ENCODE data around the gene PLG. TPM values are rescaled to one million over a fixed set of nuclear protein-coding genes. Genes with fewer than 3 reads are reported as not detected.
"Not testable (repeated sequence)": the region's sequence is repeated elsewhere in the genome, so short reads cannot be mapped to it uniquely, and the experiment has no call there.

Gene PLG
- not detected in 2 replicates for total RNA-seq (2021)
- Bru-seq, nascent RNA = percentile 2 among the genes with signal in this experiment
- not detected for BruChase-seq, experiment 1, labeled RNA remaining after a 2-hour chase
- BruChase-seq, experiment 2, labeled RNA remaining after a 6-hour chase = percentile 2 among the genes with signal in this experiment
- long read RNA-seq = 0 reads

DNA sequence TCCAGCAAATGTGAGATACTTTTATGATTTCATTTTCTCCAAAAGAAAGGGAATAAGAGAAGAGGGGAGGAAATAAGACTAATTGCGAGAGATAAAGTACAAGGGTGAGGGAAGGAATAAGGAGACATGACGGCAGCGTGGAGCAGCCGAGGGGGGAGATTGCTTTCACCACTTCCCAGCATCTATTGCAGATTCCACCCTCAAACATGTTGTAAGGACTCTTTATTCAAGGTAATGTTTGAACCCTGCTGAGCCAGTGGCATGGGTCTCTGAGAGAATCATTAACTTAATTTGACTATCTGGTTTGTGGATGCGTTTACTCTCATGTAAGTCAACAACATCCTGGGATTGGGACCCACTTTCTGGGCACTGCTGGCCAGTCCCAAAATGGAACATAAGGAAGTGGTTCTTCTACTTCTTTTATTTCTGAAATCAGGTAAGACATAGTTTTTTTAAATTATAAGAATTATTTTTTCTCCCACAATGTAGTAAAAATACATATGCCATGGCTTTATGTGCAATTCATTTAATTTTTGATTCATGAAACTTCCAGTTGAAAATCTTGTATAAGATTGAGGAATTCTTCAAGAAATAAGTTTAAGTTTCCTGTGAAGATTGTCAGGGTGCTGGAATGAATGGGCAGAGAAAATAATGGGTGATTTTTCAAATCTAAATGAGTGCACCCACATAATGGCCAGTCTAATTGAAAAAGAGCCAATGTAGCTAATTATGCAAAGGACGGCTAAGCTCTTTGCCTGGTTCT lies at the start of gene PLG:
Gene PLG (plus strand): TSS at position 327 of the 763 bp plus-strand sequence. CDS start 61 bp downstream, at position 388.
- H3K36me3 ChIP-seq (ENCODE audit: low read depth); DNase-seq; POLR2A ChIA-PET (ENCODE audit: unreplicated experiment); H3K79me2 ChIP-seq (ENCODE audit: low read depth); CTCF ChIA-PET; H3F3A ChIP-seq (ENCODE audit: insufficient read depth, low read depth); H3K27me3 ChIP-seq (ENCODE audit: insufficient read depth, low read depth); H3K27ac ChIP-seq; H4K20me1 ChIP-seq (ENCODE audit: insufficient read depth); intact Hi-C loops (cut with micrococcal nuclease; ENCODE audit: unreplicated experiment); H2AFZ ChIP-seq; H3K4me2 ChIP-seq; H3K9me3 ChIP-seq (ENCODE audit: insufficient read depth, low read depth); H3K4me1 ChIP-seq (replicated peaks; ENCODE audit: insufficient read depth); H3K4me3 ChIP-seq; BruUV-seq (replicated peaks); H3K9me2 ChIP-seq (ENCODE audit: insufficient read depth): not testable (repeated sequence)

DNA sequence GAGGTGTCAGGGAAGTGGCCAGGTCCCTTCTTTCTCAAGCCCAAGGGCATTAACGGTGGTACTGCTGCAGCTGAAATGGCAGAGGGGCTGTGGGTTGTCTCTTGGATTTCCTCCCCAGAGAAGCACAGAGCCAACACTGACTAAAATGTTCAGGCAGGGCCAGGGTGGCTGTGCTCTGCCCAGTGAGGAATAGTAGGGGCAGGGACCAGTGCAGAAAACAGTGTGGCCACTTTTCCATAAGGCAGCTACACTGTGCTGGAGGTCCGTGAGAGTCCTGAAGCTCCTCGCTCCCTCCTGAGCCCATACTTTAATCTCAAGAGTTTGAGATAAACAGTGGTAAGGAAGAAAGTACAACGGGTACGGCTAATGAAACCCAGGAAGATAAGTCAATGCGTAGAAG lies 42.5 kb upstream of the PLG start:
- Histone ChIP-seq H3K4me1 (replicated peaks; ENCODE audit: insufficient read depth) (no peaks in the 10 kb centered on the region), H4K20me1 (ENCODE audit: insufficient read depth) (no peaks in the 10 kb centered on the region), H3K27me3 (ENCODE audit: insufficient read depth, low read depth) (no peaks in the 10 kb centered on the region), H2AFZ (no peak overlapping the region), H3K27ac (no peak overlapping the region), H3K9me3 (ENCODE audit: insufficient read depth, low read depth) (no peaks in the 10 kb centered on the region), H3K36me3 (ENCODE audit: low read depth) (no peaks in the 10 kb centered on the region), H3K4me3 (no peak overlapping the region), H3K9me2 (ENCODE audit: insufficient read depth) (no peaks in the 10 kb centered on the region), H3K4me2 (no peak overlapping the region), H3F3A (ENCODE audit: insufficient read depth, low read depth) (no peaks in the 10 kb centered on the region), H3K79me2 (ENCODE audit: low read depth) (no peaks in the 10 kb centered on the region)
- DNase-seq = no peak
- POLR2A ChIA-PET (ENCODE audit: unreplicated experiment) = no interaction called here
- CTCF ChIA-PET = no interaction called here
- intact Hi-C loops (cut with micrococcal nuclease; ENCODE audit: unreplicated experiment) = no loop called here
- TF ChIP-seq, protein P1, sequence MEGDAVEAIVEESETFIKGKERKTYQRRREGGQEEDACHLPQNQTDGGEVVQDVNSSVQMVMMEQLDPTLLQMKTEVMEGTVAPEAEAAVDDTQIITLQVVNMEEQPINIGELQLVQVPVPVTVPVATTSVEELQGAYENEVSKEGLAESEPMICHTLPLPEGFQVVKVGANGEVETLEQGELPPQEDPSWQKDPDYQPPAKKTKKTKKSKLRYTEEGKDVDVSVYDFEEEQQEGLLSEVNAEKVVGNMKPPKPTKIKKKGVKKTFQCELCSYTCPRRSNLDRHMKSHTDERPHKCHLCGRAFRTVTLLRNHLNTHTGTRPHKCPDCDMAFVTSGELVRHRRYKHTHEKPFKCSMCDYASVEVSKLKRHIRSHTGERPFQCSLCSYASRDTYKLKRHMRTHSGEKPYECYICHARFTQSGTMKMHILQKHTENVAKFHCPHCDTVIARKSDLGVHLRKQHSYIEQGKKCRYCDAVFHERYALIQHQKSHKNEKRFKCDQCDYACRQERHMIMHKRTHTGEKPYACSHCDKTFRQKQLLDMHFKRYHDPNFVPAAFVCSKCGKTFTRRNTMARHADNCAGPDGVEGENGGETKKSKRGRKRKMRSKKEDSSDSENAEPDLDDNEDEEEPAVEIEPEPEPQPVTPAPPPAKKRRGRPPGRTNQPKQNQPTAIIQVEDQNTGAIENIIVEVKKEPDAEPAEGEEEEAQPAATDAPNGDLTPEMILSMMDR (conservative IDR thresholded peaks at IDR 0.05) = no peak
- TF ChIP-seq EZH2 (IDR thresholded peaks at IDR 0.05; ENCODE audit: low read depth) = no peak
- BruUV-seq (replicated peaks) = no TSS peak

DNA sequence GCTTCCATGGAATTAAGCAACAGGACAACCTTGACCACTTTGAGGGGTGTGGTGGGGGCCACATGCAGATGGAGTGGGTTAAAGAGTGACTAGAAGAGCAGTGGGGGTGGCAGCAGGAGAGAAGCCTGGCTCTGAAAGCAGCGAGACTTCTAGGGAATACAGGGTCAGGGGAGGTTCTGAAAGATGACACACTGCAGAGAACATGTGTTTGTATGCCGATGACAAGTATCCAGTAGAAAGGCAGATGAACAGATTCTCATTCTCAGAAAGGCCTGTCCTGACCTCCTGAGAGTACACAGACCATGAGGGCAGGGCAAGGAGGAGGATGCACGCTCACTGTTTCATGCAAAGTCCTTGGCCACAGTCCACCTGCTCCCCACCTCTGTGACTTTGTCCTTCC lies 40.8 kb upstream of the PLG start:
- no peak overlapping the region for H2AFZ ChIP-seq
- no peaks in the 10 kb centered on the region for H4K20me1 ChIP-seq (ENCODE audit: insufficient read depth)
- no peaks in the 10 kb centered on the region for H3K36me3 ChIP-seq (ENCODE audit: low read depth)
- no peaks in the 10 kb centered on the region for H3F3A ChIP-seq (ENCODE audit: insufficient read depth, low read depth)
- no peaks in the 10 kb centered on the region for H3K4me1 ChIP-seq (replicated peaks; ENCODE audit: insufficient read depth)
- no peak for DNase-seq
- H3K79me2 ChIP-seq (ENCODE audit: low read depth) = no peaks in the 10 kb centered on the region
- H3K4me2 ChIP-seq = no peak overlapping the region
- TF ChIP-seq, protein P1 (conservative IDR thresholded peaks at IDR 0.05) = no peak
- no peak for TF ChIP-seq EZH2 (IDR thresholded peaks at IDR 0.05; ENCODE audit: low read depth)
- CTCF ChIA-PET = no interaction called here
- H3K9me3 ChIP-seq (ENCODE audit: insufficient read depth, low read depth) = no peaks in the 10 kb centered on the region
- POLR2A ChIA-PET (ENCODE audit: unreplicated experiment) = no interaction called here
- no peak overlapping the region for H3K4me3 ChIP-seq
- no peaks in the 10 kb centered on the region for H3K9me2 ChIP-seq (ENCODE audit: insufficient read depth)
- H3K27ac ChIP-seq = no peak overlapping the region
- H3K27me3 ChIP-seq (ENCODE audit: insufficient read depth, low read depth) = no peaks in the 10 kb centered on the region
- intact Hi-C loops (cut with micrococcal nuclease; ENCODE audit: unreplicated experiment) = no loop called here
- no TSS peak for BruUV-seq (replicated peaks)

All from PC-9 (cell line).